CD4-positive, alpha-beta T cell treated with Interleukin-4 for 4 hours (primary cell): ENCODE measurements around the gene ZXDC.

Source experiments
- DNase-seq: peaks from one replicate; pipeline ENCODE4 v3.0.0-alpha.2; 2020

The ZXDC gene

DNA sequence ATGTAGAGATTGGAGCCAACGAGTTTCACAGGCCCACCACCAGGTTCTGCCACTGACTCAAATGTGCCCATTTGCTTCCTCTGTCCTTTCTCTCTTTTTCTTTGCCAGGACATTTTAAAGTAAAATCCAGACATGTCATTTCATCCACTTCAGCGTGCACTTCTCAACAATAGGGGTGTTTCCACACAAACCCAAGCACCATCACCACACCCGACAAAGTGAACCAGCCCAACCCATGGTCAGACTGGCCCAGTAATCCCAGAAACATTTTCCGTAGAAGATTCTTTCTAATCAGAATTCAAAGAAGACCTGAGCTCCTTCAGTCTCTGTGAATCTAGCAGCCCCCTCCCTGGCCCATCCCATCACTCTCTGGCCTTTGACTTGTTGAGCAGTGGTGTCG is 67.6 kb downstream of the ZXDC start:
- DNase-seq, result no peak

DNA sequence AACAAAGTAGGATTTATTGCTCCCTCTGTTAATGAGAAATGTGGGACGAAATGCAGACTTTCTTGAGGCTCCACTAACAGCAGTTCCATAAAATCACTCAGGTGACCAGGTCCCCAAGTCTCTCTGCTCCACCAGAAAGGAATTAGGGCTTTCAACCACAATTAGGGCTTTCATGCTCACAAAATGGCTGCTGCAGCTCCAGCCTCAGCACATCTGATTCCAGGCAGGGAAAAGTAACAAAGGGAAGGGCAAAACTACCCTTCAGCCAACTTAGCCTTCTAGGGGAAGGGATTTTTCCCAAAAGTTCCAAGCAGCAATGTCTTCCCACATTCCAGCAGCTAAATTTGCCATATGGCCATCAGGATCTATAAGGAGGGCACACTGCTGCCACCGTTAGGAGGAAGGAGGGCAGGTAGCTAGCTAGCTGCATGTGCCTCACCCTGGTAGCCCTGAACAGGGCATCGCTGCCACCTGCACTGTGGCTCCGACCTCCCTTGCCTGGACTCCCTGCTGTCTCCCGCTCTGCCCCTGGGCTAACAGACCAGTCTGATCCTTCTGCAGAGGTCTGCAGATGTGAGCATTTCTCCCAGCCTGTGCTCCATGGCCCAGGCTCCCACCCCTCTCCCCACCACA is 68.2 kb downstream of the ZXDC start:
- DNase-seq, result no peak

DNA sequence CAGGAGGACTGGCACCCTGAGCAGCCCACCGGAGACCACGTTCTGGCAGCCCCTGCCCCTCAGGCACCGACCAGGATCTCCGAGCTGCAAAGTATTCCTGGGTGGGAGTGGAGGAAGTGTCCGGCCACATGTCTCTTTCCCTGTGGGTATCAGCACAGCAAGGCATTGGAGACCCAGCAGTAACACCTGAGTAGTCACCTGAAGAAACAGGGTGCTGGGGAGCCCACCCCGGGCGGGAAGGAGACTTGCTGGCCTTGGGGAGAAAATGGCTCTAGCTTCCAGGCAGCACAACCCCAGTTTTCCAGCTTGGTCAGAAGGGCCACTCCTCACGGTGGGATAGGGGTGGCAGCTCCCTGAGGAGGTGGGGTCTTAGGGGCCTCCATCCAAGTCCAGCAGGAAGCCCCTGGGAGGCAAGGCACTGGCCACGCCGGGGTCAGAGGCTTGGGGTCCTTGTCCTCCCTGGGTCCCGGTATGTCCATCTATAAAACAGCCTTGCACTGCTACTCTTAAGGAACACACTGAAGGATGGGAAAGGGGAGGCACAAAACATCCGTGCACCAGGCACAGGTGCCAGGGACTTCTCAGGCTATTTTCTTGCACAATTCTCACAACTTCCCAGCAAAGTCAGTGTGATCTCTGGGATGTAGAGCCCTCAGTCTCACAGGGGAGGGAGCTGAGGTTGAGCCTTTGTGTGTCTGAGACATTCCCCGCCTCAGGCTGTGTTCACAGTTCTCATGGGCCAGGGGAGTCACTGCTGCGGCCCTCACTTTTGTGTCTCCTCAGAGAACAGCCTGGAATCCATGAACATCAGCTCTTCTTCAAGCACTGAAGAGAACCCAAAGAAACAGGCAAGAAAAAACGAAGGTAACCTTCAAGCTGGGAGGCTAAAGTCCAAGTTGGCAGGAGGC is 69.0 kb downstream of the ZXDC start:
- no peak for DNase-seq

DNA sequence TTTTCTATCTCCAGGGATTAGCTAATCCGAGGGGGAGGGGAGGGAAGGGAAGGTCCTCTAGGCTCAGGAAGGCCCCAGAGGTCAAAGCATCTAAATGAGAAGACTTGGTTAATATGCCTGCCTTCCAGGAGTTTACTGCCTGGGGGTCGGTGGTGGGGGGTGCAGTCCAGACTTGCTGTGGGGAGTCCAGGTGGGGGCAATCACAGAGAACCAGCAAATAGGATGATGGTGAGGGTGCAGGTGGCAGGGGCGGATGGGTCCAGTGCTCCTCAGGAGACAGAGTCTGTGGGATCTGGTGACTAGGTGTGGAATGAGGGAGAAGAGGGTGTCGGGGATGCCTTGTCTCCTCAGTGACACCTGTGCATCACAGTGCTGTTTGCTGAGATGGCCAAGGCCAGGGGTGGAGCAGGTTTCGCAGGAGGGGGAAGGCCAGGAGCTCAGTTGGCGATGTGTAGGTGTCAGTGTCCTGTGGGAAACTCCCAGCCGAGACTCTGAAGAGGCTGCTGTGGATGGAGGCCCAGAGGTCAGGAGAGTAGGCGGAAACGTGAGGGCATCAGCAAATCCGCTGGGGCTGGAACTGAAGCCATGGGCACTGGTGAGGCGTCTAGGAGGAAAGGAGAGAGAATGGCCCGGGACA is 72.9 kb downstream of the ZXDC start:
- DNase-seq, result no peak

DNA sequence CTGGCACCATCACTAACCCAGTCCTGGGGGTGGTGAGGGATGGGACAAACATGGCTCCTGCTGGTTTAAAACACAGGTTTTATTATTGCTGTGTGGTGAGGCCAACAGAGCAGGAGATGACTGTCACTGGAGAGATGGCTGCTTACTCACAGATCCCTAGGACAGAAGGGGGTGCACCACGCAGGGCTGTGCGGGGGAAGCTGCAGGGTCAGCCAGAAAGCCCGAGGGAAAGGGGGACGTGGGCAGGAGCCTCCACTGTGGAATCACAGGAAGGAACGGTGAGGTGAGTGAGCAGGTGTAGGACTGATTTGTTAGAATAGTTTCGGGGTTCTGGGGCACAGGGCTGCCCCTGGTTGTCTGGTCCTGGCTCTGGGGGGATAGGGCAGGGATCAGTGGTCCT is 73.5 kb downstream of the ZXDC start:
- DNase-seq, result no peak

DNA sequence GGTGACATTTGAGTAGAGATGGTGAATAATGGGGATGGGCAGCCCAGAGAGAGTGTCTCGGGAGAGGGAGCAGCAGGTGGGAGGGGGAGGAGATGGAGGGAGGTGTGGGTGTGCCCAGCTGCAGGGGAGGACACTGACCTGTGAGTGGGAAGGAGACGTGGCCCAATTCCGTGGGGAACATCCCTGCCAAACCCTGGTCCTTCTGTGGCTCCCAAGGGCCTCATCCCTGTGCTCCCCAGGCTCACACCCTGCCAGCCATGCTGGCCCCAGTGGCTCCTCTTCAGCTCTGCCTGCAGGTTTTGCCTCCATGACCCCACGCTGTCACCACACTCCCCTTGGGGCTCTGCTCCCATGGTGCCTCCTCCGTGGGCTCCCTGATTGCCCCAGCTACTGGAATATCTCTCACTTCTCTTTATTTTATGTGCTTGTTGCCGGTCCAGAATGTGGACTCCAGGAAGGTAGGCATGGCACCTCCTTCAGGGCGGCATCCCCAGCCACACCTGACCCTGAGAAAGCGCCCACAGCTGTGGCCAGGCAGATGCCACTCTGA is 74.0 kb downstream of the ZXDC start:
- DNase-seq, result no peak

DNA sequence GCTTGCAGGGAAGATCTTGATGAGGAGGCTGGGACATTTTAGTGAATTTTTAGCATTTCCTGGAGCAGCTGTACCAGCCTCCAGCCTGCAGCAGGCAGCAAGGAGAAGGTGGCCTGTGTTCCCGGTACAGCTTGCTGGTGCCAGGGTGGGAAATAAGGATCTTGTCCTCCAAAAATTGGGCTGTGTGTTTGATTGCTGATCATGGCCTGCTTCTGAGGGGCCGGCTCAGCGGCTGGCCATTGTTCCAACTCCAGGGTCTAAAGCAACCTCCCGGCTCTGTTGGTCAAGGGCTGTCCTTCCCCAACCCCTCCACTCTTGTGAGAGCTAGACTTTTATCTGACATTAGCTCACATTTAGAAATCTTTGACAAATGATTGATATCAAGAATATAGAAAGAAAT is 75.9 kb downstream of the ZXDC start:
- no peak for DNase-seq

DNA sequence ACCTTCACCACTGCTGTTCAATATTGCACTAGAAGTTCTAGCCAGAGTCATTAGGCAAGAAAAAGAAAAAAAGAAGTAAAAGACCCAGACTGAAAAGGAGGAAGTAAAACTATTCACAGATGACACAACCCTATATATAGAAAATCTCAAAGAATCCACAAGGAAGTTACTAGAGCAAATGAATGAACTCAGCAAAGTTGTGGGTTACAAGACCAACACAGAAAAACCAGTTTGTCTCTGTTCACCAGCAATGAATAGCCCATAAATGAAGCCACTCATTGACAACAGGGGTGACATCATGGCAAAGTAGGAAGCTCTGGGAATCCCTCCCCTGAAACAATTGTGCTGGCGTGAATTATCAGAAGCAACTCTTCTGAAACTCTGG is 76.3 kb downstream of the ZXDC start:
- DNase-seq, result no peak

DNA sequence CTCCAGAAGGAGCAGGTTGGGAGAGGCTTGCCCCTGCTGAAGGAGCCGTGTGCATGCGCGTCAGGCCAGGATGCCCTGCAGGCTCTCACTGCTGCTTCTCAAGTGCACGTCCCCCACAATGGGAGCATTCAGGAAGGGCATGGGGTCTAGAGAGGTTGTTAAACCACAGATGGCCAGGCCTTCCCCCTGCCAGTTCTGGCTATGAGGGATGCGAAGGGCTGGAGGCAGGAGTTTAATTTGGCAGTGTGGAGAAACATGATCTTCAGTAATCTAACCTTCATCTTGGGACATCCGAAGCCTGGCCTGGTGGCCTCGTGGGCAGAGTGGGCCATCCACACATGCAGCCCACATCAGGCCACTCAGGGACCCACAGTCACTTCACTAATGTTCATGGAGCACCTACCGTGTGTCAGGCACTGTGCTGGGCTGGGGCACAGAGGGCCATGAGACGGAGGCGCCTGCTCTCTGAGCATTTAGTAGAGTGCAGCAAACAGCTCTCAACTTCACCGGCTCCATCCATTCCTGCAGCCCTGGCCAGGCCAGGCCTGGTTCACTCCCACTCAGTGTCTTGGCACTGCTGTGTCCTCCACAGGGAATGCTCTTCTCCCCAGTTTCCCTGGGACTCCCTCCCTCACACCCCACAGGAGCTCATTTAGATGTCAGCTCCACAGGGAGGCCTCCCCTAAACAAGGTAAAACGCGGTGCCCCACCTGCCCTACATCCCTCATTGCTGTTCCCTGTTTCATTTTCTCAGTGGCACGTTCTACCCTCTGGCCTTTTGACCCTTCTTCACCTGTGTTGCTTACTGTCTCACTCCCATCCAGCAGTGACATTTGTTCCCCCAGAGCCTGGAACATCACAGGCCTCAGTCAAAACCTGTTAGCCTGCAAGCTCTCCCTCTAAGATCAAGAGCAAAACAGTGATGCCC is 77.0 kb downstream of the ZXDC start:
- DNase-seq, result no peak

DNA sequence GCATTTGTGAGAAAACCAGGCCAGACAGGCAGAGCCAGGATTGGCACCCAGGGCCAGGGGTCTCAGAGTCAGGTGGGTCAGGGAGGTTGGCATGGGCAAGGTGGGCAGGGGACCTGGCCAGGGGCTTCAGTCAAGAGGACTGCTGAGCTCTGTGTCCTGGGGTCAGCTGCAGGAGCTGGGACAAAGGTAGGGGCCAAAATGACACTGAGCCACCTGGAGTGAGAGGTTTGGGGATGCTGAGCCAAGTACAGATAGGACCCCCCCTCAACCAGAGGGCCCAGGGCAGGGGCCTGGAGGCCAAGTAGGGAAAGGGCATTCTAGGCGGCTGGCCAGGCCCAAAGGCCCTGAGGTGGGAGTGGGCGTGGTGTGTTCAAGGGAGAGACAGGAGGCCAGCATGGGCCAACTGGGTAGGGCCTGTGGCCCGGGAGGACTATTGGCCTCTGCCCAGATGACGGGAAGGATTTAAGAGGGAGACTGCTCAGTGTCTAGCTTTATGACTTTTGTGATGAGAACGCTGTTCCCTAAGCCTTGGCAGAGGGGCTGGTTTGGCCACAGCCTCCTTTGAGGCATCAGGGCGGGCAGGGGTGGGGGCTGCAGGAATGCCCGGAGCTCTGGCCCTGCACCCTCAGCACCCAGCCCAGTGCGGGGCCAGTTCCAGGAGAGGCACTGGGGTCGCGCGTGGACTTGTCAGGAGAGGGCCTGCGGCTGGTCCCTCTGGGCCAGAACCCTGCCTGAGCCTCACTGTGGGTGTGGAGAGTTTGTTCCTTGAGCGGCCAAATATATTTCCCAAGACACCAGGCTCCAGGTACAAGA is 77.9 kb downstream of the ZXDC start:
- DNase-seq, result no peak

DNA sequence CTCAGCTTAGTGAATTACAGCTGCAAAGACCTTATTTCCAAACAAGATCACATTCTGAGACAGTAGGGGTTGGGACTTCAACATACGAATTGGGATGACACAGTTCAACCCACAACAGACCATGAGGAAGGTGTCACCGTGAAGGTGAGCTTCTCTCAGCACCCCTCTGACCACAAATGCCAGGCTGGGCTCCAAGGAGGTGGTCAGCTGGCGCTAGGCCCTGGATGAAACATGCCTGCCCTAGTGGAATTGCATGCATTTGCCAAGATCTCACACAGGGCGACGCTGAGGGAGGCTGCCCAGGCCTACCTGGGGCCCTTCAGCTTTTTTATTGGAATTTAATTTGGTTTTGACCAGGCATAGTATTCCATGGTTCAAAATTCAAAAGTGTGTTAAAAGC is 79.2 kb downstream of the ZXDC start:
- no peak for DNase-seq

DNA sequence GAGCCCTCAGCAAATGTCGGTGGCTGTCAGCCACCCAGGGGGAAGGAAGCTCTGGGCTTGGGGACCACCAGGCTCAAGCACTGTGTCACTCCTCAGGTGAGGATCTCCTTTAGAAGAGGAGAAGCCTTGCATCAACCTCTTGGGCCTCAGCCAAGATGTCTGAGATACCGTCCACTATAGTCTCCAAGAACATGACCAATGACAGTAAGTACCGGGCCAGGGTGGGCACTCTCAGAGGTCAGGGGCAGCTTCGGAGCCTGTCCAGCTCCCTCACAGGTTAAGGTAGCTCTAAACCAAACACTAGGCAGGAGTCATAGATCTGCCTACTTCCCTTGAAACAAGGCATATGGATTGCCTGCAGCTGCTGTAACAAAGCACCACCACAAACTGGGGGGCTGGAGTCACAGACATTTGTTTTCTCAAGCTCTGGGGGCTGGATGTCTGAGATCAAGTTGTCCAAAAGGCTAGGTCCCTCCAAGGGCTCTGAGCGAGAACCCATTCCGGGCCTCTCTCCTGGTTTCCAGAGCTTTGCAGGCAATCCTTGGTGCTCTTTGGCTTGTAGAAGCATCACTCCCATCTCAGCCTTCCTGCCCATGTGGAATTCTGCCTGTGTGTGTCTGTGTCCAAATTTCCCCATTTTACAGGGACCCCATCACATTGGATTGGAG is 79.7 kb downstream of the ZXDC start:
- DNase-seq, result no peak

DNA sequence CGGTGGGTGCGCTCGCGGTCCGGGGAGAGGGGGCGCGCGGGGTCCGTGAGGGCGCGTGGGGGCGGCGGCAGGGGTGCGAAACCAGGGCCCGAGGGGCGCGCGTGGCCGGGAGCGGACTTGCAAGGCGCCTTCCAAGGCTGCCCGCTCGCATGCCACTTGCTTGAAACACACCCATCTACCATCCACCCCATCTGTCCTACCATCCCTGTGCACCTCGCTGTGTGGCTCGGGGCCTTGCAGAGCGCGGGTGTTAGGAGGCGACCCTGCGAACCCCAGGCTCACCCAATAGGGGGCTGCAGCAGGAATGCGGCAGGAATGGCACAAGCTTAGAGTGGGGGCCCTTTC is 80.7 kb downstream of the ZXDC start:
- DNase-seq, result no peak

DNA sequence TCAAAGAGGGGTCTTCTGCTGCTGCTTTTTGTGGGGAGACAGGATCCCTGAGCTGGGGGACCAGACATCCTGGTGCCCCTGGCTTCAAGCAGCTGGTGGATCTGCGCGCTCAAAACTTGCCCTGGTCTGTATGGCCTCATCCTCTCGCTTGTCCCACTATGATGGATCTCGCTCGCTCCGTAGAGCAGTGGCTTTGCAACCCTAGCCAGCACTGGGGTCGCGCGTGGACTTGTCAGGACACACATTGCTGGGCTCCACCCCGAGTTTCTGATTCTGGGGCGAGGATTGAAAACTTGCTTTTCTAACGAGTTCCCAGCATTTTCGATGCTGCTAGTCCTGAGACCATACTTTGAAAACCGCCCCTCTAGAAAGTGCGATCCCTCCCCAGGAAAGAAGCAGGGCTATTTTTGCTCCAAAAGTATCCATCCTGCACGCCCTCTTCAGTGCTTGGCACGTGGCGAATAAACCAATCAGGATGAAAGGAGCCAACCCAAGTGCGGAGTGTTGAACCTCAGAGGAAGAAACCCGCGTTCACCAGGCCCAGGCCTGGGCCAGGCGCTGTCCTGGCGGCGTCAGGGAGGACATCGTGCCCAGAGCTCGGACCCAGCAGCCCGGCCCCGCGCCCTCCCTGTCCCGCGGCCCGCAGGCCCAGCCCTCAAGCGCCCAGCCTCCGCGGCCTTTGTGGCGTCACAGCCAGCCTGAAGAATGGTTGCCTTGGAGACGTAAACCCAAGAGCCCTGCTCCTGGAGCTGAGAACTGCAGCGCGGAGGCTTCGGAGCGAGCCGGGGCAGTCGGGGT is 81.3 kb downstream of the ZXDC start, which contains the start of gene CFAP100:
Gene CFAP100 (plus strand): TSS at position 731 of the 798 bp plus-strand sequence. CDS start 1,092 bp downstream, outside the sequence.
- no peak for DNase-seq

DNA sequence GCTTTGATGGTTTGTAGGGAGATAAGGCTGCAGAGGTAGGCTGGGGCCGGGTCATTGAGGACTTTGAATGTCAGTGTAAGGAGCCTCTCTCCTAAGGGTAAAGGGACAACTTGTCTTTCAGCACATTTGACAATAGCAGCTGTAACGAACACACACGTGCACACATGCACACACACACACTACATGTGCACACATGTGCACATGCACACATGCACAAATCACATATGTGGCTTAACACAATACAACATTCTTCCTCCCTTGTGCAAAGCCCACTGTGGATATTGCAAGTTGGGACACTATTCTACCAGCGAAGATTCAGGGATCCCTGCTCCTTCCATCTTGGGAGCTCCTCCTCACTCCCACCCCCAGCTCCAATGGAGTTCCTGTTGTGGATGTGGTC is 82.1 kb downstream of the ZXDC start:
- DNase-seq, result no peak

DNA sequence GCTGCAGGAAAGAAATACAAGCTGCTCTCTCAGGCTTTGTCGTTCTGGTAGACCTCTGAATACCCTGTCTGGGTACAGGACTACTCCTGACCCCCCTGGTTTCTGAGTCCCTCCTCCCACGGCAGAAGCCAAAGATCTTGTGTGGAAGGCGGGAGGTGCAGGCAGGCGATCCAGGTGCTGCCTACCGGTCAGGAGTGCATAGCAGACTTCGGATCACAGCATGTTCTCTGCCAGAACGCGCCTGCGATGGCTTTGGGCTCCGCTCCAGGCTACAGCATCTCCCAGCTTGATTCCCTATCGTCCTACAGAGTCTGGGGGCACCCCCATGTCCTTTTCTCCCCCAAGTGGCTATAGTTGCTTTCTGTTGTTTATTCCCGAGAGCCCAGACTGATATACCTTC is 83.4 kb downstream of the ZXDC start:
- DNase-seq, result no peak

DNA sequence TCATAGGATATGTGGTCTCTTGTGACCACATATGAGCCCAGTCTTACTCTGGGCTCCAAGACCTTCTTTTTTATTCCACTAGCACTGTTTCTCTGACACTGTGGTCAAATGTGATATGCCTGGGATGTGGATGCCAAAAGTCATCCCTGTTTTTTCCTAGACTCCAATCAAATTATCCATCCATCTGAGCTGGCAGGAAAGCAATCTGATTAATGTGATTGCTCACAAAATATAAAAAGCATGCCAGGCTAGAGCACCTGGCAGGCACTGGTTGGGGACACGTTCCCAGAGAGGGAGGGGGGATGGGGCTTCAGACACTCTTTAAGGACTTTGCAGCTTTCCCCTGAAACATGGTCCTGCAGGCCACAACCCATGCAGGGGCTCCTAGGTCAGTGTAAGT is 84.1 kb downstream of the ZXDC start:
- no peak for DNase-seq

DNA sequence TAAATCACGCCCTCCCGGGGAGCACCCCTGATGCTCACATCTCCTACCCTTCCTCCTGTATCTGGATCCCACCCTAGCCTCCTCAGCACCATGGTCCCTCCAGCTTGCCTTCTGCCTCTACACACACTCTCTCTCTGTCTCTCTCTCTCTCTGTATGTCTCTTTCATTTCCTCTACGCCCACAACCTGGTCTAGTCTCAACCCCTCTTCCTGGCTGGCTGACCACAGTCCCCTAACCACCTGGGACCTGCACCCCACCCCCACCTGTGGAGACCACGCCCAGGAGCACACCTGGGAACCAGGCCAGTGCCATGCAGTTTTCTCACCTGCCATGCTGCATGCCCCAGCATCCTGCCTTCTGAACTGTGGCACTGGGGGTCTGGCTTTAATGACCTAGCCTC is 84.9 kb downstream of the ZXDC start:
- DNase-seq, result no peak

DNA sequence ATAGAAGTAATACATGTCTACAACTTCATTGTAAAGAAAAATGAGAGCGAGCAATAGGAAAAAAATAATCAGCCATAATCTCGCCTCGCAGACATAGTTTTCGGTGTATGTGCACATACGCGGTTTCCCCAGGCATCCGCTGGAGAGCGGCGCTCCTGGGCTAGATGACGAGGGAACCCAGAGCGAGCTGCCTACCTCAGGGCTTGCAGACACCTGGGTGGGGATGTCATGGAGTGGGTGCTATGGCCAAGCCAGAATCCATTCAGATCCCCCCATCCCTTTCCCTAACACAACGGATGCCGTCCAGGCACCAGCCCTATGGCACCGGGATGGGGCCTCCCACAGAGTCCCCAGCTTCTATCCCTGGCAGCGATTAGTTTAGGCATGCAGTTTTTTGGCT is 85.5 kb downstream of the ZXDC start:
- no peak for DNase-seq

DNA sequence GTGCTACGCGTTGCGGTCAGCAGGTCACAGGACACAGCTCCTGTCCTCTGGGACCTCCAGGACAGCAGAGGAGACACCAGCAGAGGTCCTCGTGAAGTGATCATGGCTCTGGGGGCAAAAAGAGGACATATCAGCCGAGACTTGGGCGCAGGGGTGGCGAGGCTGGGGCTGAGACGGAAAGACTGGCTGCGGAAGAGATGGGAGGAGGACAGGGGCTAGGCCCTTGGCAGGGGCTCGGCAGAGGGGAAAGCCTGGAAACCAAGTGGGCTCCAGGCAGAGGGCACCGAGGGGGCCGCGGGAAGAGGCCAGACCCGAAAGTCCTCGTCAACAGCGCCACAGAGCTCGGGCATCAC is 85.9 kb downstream of the ZXDC start:
- no peak for DNase-seq
